GM21528 (cell line): ENCODE data around the gene USP17L19.
"Not testable (repeated sequence)": the region's sequence is repeated elsewhere in the genome, so short reads cannot be mapped to it uniquely, and the experiment has no call there.

Experiments
- ATAC-seq: cut with Tn5 transposase; IDR thresholded peaks from one replicate; pipeline ENCODE4 v1.9.1; 2021; ENCODE audit warnings: mild to moderate bottlenecking, moderate library complexity; ENCODE audit not compliant: unreplicated experiment, low FRiP score

Gene USP17L19, protein sequence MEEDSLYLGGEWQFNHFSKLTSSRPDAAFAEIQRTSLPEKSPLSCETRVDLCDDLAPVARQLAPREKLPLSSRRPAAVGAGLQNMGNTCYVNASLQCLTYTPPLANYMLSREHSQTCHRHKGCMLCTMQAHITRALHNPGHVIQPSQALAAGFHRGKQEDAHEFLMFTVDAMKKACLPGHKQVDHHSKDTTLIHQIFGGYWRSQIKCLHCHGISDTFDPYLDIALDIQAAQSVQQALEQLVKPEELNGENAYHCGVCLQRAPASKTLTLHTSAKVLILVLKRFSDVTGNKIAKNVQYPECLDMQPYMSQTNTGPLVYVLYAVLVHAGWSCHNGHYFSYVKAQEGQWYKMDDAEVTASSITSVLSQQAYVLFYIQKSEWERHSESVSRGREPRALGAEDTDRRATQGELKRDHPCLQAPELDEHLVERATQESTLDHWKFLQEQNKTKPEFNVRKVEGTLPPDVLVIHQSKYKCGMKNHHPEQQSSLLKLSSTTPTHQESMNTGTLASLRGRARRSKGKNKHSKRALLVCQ

DNA sequence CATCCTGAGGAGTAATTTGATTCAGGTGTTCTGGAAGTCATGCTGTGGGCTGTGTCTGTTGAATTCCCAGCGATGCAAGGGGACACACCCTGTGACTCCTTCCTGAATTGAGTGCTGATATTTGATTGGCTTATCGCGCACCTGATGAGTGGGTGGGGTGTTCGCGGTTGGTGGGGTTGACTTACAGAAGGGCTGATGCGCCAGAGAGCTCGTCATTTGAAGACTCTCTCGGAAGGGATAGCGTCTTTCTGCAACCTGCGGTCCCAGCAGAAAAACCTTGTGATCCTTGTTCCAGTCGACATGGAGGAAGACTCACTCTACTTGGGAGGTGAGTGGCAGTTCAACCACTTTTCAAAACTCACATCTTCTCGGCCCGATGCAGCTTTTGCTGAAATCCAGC, at the start of gene USP17L19:
Gene USP17L19, plus strand, starts transcription at position 301 of the 400 bp plus-strand sequence. Its CDS starts 0 bp downstream, at position 301.
- not testable (repeated sequence) for ATAC-seq

DNA sequence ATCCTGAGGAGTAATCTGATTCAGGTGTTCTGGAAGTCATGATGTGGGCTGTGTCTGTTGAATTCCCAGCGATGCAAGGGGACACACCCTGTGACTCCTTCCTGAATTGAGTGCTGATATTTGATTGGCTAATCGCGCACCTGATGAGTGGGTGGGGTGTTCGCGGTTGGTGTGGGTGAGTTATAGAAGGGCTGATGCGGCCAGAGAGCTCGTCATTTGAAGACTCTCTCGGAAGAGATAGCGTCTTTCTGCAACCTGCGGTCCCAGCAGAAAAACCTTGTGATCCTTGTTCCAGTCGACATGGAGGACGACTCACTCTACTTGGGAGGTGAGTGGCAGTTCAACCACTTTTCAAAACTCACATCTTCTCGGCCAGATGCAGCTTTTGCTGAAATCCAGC, 42.8 kb upstream of the USP17L19 start, which contains the start of gene USP17L10:
Gene USP17L10, plus strand, starts transcription at position 301 of the 400 bp plus-strand sequence. Its CDS starts 0 bp downstream, at position 301.
- not testable (repeated sequence) for ATAC-seq

DNA sequence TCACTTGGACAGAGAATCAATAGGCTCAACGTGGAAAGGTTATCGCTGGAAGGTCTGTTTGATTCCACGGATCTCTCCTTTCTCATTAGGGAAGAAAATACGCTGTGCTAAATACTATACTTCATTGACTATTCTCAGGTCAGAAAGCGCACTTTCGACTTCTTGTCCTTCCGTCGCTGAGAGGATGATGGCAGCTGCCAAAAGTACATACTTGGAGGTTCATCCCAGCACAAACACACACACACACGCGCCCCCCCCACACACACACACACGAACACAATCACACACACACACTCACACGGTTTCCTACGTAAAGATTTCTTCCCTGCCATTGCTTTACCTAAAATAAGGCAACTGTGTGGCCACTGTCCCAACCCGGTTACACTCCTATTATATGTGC, 38.5 kb upstream of the USP17L19 start:
- not testable (repeated sequence) for ATAC-seq

DNA sequence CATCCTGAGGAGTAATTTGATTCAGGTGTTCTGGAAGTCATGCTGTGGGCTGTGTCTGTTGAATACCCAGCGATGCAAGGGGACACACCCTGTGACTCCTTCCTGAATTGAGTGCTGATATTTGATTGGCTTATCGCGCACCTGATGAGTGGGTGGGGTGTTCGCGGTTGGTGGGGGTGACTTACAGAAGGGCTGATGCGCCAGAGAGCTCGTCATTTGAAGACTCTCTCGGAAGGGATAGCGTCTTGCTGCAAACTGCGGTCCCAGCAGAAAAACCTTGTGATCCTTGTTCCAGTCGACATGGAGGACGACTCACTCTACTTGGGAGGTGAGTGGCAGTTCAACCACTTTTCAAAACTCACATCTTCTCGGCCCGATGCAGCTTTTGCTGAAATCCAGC, 38.1 kb upstream of the USP17L19 start, which contains the start of gene USP17L11:
Gene USP17L11, plus strand, starts transcription at position 301 of the 400 bp plus-strand sequence. Its CDS starts 0 bp downstream, at position 301.
- not testable (repeated sequence) for ATAC-seq

DNA sequence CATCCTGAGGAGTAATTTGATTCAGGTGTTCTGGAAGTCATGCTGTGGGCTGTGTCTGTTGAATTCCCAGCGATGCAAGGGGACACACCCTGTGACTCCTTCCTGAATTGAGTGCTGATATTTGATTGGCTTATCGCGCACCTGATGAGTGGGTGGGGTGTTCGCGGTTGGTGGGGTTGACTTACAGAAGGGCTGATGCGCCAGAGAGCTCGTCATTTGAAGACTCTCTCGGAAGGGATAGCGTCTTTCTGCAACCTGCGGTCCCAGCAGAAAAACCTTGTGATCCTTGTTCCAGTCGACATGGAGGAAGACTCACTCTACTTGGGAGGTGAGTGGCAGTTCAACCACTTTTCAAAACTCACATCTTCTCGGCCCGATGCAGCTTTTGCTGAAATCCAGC, 33.3 kb upstream of the USP17L19 start, which contains the start of gene USP17L12:
Gene USP17L12, plus strand, starts transcription at position 301 of the 400 bp plus-strand sequence. Its CDS starts 0 bp downstream, at position 301.
- not testable (repeated sequence) for ATAC-seq

DNA sequence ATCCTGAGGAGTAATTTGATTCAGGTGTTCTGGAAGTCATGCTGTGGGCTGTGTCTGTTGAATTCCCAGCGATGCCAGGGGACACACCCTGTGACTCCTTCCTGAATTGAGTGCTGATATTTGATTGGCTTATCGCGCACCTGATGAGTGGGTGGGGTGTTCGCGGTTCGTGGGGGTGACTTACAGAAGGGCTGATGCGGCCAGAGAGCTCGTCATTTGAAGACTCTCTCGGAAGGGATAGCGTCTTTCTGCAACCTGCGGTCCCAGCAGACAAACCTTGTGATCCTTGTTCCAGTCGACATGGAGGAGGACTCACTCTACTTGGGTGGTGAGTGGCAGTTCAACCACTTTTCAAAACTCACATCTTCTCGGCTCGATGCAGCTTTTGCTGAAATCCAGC, 28.6 kb upstream of the USP17L19 start, which contains the start of gene USP17L13:
Gene USP17L13, plus strand, starts transcription at position 301 of the 400 bp plus-strand sequence. Its CDS starts 0 bp downstream, at position 301.
- not testable (repeated sequence) for ATAC-seq

DNA sequence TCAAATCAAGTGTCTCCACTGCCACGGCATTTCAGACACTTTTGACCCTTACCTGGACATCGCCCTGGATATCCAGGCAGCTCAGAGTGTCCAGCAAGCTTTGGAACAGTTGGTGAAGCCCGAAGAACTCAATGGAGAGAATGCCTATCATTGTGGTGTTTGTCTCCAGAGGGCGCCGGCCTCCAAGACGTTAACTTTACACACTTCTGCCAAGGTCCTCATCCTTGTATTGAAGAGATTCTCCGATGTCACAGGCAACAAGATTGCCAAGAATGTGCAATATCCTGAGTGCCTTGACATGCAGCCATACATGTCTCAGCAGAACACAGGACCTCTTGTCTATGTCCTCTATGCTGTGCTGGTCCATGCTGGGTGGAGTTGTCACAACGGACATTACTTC, 22.9 kb upstream of the USP17L19 start:
- not testable (repeated sequence) for ATAC-seq

DNA sequence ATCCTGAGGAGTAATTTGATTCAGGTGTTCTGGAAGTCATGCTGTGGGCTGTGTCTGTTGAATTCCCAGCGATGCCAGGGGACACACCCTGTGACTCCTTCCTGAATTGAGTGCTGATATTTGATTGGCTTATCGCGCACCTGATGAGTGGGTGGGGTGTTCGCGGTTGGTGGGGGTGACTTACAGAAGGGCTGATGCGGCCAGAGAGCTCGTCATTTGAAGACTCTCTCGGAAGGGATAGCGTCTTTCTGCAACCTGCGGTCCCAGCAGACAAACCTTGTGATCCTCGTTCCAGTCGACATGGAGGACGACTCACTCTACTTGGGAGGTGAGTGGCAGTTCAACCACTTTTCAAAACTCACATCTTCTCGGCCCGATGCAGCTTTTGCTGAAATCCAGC, 19.1 kb upstream of the USP17L19 start, which contains the start of gene USP17L15:
Gene USP17L15, plus strand, starts transcription at position 301 of the 400 bp plus-strand sequence. Its CDS starts 0 bp downstream, at position 301.
- ATAC-seq = not testable (repeated sequence)

DNA sequence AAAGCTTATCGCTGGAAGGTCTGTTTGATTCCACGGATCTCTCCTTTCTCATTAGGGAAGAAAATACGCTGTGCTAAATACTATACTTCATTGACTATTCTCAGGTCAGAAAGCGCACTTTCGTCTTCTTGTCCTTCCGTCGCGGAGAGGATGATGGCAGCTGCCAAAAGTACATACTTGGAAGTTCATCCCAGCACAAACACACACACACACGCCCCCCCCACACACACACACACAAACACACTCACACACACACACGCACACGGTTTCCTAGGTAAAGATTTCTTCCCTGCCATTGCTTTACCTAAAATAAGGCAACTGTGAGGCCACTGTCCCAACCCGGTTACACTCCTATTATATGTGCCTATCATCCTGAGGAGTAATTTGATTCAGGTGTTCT, 14.7 kb upstream of the USP17L19 start:
- not testable (repeated sequence) for ATAC-seq

DNA sequence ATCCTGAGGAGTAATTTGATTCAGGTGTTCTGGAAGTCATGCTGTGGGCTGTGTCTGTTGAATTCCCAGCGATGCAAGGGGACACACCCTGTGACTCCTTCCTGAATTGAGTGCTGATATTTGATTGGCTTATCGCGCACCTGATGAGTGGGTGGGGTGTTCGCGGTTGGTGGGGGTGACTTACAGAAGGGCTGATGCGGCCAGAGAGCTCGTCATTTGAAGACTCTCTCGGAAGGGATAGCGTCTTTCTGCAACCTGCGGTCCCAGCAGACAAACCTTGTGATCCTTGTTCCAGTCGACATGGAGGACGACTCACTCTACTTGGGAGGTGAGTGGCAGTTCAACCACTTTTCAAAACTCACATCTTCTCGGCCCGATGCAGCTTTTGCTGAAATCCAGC, 9.6 kb upstream of the USP17L19 start, which contains the start of gene USP17L17:
Gene USP17L17, plus strand, starts transcription at position 301 of the 400 bp plus-strand sequence. Its CDS starts 0 bp downstream, at position 301.
- not testable (repeated sequence) for ATAC-seq

DNA sequence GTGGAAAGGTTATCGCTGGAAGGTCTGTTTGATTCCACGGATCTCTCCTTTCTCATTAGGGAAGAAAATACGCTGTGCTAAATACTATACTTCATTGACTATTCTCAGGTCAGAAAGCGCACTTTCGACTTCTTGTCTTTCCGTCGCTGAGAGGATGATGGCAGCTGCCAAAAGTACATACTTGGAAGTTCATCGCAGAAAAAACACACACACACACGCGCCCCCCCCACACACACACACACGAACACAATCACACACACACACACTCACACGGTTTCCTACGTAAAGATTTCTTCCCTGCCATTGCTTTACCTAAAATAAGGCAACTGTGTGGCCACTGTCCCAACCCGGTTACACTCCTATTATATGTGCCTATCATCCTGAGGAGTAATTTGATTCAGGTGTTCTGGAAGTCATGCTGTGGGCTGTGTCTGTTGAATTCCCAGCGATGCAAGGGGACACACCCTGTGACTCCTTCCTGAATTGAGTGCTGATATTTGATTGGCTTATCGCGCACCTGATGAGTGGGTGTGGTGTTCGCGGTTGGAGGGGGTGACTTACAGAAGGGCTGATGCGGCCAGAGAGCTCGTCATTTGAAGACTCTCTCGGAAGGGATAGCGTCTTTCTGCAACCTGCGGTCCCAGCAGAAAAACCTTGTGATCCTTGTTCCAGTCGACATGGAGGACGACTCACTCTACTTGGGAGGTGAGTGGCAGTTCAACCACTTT, 5.1 kb upstream of the USP17L19 start, which contains the start of gene USP17L18:
Gene USP17L18, plus strand, starts transcription at position 678 of the 728 bp plus-strand sequence. Its CDS starts 0 bp downstream, at position 678.
- not testable (repeated sequence) for ATAC-seq

DNA sequence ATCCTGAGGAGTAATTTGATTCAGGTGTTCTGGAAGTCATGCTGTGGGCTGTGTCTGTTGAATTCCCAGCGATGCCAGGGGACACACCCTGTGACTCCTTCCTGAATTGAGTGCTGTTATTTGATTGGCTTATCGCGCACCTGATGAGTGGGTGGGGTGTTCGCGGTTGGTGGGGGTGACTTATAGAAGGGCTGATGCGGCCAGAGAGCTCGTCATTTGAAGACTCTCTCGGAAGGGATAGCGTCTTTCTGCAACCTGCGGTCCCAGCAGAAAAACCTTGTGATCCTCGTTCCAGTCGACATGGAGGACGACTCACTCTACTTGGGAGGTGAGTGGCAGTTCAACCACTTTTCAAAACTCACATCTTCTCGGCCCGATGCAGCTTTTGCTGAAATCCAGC, 4.6 kb downstream of the USP17L19 start, which contains the start of gene USP17L20:
Gene USP17L20, plus strand, starts transcription at position 301 of the 400 bp plus-strand sequence. Its CDS starts 0 bp downstream, at position 301.
- not testable (repeated sequence) for ATAC-seq

DNA sequence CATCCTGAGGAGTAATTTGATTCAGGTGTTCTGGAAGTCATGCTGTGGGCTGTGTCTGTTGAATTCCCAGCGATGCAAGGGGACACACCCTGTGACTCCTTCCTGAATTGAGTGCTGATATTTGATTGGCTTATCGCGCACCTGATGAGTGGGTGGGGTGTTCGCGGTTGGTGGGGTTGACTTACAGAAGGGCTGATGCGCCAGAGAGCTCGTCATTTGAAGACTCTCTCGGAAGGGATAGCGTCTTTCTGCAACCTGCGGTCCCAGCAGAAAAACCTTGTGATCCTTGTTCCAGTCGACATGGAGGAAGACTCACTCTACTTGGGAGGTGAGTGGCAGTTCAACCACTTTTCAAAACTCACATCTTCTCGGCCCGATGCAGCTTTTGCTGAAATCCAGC, 9.4 kb downstream of the USP17L19 start, which contains the start of gene USP17L21:
Gene USP17L21, plus strand, starts transcription at position 301 of the 400 bp plus-strand sequence. Its CDS starts 0 bp downstream, at position 301.
- ATAC-seq = not testable (repeated sequence)

DNA sequence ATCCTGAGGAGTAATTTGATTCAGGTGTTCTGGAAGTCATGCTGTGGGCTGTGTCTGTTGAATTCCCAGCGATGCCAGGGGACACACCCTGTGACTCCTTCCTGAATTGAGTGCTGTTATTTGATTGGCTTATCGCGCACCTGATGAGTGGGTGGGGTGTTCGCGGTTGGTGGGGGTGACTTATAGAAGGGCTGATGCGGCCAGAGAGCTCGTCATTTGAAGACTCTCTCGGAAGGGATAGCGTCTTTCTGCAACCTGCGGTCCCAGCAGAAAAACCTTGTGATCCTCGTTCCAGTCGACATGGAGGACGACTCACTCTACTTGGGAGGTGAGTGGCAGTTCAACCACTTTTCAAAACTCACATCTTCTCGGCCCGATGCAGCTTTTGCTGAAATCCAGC, 14.1 kb downstream of the USP17L19 start, which contains the start of gene USP17L22:
Gene USP17L22, plus strand, starts transcription at position 301 of the 400 bp plus-strand sequence. Its CDS starts 0 bp downstream, at position 301.
- ATAC-seq = not testable (repeated sequence)

DNA sequence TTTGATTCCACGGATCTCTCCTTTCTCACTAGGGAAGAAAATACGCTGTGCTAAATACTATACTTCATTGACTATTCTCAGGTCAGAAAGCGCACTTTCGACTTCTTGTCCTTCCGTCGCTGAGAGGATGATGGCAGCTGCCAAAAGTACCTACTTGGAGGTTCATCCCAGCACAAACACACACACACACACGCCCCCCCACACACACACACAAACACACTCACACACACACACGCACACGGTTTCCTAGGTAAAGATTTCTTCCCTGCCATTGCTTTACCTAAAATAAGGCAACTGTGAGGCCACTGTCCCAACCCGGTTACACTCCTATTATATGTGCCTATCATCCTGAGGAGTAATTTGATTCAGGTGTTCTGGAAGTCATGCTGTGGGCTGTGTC, 18.5 kb downstream of the USP17L19 start:
- ATAC-seq = not testable (repeated sequence)
